ENCODE measurements around the gene SRP14.

The SRP14 gene

GRCh38 chr15:39990706-39991105 lies 48.3 kb downstream of the SRP14 start:
- no peak overlapping the region for H3K4me3 ChIP-seq (ENCODE audit: low read length, poor library complexity, severe bottlenecking)
- no peaks in the 10 kb centered on the region for H3K27me3 ChIP-seq (ENCODE audit: insufficient read depth, low read length, poor library complexity, severe bottlenecking)
- no peaks in the 10 kb centered on the region for H3K9me2 ChIP-seq (replicated peaks; ENCODE audit: low read depth, low read length)
- no peaks in the 10 kb centered on the region for H3F3A ChIP-seq (ENCODE audit: low read depth)
- H2AFZ ChIP-seq (ENCODE audit: low read length) = no peak overlapping the region
- H3K4me2 ChIP-seq (ENCODE audit: low read depth, low read length, poor library complexity, severe bottlenecking) = no peak overlapping the region
- H3K9ac ChIP-seq (ENCODE audit: low read depth, low read length, poor library complexity, severe bottlenecking) = no peak overlapping the region
- H3K79me2 ChIP-seq (ENCODE audit: insufficient read depth, low read length) = no peaks in the 10 kb centered on the region
- no peaks in the 10 kb centered on the region for H3K9me3 ChIP-seq (ENCODE audit: insufficient read depth, low read depth, low read length)
- no peaks in the 10 kb centered on the region for H3K4me1 ChIP-seq (ENCODE audit: insufficient read depth, low read length, poor library complexity, severe bottlenecking)
- TF ChIP-seq EZH2phosphoT487 (IDR thresholded peaks at IDR 0.05; ENCODE audit: borderline replicate concordance) (no peak), CTCF (conservative IDR thresholded peaks at IDR 0.05; ENCODE audit: low read length) (no peak)
- H3K36me3 ChIP-seq (ENCODE audit: insufficient read depth, low read length) = peaks cover 32% of the 10 kb centered on the region; the same call in 1 of the 2 replicates
- H4K20me1 ChIP-seq (ENCODE audit: insufficient read depth, low read length, poor library complexity, severe bottlenecking) = no peaks in the 10 kb centered on the region

- Histone ChIP-seq H3K9me2 (replicated peaks; ENCODE audit: low read depth, low read length) (no peaks in the 10 kb centered on the region), H3K9ac (ENCODE audit: low read depth, low read length, poor library complexity, severe bottlenecking) (no peak overlapping the region), H3K79me2 (ENCODE audit: insufficient read depth, low read length) (no peaks in the 10 kb centered on the region), H3K4me3 (ENCODE audit: low read length, poor library complexity, severe bottlenecking) (no peak overlapping the region), H3F3A (ENCODE audit: low read depth) (no peaks in the 10 kb centered on the region), H3K4me1 (ENCODE audit: insufficient read depth, low read length, poor library complexity, severe bottlenecking) (no peaks in the 10 kb centered on the region), H3K27me3 (ENCODE audit: insufficient read depth, low read length, poor library complexity, severe bottlenecking) (no peaks in the 10 kb centered on the region), H3K4me2 (ENCODE audit: low read depth, low read length, poor library complexity, severe bottlenecking) (no peak overlapping the region), H4K20me1 (ENCODE audit: insufficient read depth, low read length, poor library complexity, severe bottlenecking) (no peaks in the 10 kb centered on the region), H3K36me3 (ENCODE audit: insufficient read depth, low read length) (peaks cover 22% of the 10 kb centered on the region; the same call in 1 of the 2 replicates), H2AFZ (ENCODE audit: low read length) (no peak overlapping the region), H3K9me3 (ENCODE audit: insufficient read depth, low read depth, low read length) (no peaks in the 10 kb centered on the region)
- no peak for TF ChIP-seq CTCF (conservative IDR thresholded peaks at IDR 0.05; ENCODE audit: low read length)
- no peak for TF ChIP-seq EZH2phosphoT487 (IDR thresholded peaks at IDR 0.05; ENCODE audit: borderline replicate concordance)
These were observed 51.2 kb downstream of the SRP14 start for GRCh38 chr15:39987821-39988220.
